HG03342 (cell line): Measurements from ENCODE around the gene BSG.
"Not testable (repeated sequence)": the region's sequence is repeated elsewhere in the genome, so short reads cannot be mapped to it uniquely, and the experiment has no call there.

ENCODE experiments used
- ATAC-seq: cut with Tn5 transposase; IDR thresholded peaks from one replicate; pipeline ENCODE4 v1.9.1; 2021; ENCODE audit warnings: mild to moderate bottlenecking, moderate library complexity; ENCODE audit not compliant: unreplicated experiment

BSG gene

GRCh38 chr19:602391-603301 lies 30.2 kb downstream of the BSG start:
- ATAC-seq = no peak

DNA sequence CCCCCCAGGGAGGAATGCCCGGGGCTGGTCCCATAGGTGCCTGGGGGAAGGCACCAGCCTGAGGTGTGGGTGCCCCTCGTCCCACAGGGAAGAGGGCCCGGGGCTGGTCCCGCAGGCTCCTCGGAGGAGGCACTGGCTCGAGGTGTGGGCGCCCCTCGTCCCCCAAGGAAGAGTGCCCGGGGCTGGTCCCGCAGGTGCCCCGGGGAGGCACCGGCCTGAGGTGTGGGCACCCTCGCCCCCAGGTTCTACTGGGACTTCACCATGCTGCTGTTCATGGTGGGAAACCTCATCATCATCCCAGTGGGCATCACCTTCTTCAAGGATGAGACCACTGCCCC lies 30.9 kb downstream of the BSG start:
- ATAC-seq = not testable (repeated sequence)

DNA sequence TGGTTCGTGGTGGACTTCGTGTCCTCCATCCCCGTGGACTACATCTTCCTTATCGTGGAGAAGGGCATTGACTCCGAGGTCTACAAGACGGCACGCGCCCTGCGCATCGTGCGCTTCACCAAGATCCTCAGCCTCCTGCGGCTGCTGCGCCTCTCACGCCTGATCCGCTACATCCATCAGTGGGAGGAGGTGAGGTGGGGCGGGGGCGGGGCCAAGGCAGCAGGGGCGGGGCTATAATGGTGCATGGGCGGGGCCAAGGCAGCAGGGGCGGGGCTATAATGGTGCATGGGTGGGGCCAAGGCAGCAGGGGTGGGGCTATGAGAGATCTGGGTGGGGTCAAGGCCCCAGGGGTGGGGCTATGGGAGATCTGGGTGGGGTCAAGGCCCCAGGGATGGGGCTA lies 31.4 kb downstream of the BSG start:
- ATAC-seq = not testable (repeated sequence)

DNA sequence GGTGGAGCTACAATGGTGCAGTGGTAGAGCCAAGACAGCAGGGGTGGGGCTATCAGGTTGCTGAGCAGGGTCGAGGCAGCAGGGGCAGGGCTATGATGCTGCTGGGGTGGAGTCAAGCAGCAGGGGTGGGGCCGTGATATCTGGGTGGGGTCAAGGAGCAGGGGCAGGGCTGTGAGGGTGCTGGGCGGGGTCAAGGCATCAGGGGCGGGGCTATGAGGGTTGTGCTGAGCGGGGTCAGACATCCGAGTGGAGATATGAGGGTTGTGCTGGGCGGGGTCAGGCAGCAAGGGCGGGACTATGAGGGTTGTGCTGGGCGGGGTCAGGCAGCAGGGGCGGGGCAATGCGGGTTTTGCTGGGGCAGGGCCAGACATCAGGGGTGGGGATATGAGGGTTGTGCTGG lies 32.0 kb downstream of the BSG start:
- no peak for ATAC-seq

- not testable (repeated sequence) for ATAC-seq
Observed at GRCh38 chr19:605061-605971, 32.9 kb downstream of the BSG start.

DNA sequence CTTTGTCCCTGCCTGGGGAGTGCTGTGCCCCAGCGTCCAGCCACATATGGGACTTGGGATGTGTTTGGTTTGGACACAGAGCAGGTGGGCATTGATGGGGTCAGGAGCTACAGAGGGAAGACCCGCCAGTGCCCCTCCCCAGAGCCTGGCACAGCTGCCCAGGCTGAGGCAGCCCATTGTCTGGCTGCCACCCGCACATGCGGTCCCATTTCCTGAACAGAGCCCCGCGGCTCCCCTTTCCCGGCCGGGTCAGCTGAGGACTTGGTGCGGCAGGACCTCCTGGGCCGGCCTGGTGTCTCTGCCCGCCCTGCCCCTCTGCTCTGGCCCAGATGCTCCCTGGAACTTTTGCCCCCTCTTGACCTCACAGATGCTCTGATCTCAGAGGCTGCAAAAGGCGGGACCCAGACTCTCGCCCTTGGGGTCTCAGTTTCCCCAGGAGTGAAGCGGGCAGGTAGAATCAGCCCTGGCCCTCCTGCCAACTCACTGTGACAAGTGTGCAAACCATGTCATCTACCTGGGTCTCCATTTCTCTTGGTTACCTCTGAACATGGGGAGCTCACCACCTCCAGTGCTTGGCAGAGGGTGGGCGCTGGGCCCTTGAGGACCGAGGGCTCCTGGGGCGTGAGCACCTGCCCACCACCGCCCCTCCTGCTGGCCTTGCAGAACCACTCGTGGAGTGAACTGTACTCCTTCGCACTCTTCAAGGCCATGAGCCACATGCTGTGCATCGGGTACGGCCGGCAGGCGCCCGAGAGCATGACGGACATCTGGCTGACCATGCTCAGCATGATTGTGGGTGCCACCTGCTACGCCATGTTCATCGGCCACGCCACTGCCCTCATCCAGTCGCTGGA lies 35.1 kb downstream of the BSG start:
- ATAC-seq = no peak

- ATAC-seq = no peak
Observed at GRCh38 chr19:608155-609003, 36.0 kb downstream of the BSG start.

- no peak for ATAC-seq
Observed at GRCh38 chr19:609004-609346, 36.6 kb downstream of the BSG start.

DNA sequence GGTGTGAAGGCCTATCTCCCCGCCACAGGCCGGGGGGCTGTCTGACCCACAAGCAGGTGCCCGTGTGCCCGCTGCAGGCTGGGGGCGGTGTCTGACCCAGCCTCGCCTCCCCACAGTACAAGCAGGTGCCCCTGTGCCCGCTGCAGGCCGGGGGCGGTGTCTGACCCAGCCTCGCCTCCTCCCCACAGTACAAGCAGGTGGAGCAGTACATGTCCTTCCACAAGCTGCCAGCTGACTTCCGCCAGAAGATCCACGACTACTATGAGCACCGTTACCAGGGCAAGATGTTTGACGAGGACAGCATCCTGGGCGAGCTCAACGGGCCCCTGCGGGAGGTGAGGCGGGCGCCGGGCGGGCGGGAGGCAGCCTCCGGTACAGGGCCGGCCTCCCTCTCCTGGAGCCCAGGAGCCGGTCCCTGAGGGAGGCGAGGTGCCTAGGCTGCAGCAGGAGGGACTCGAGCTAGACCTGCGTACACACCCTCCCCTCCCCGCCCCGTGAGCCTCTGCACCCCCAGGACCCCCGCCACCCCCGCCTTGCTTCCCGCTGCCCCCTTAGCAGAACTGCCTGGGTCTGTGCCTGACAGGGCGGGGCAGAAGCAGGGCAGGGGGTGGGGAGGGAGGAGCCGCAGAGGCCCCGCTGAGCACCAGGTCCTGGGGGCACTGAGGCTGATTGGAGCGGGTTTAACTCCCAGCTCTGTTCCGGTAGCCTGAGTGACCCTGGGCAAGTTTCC lies 37.8 kb downstream of the BSG start:
- no peak for ATAC-seq

- no peak for ATAC-seq
Observed at GRCh38 chr19:610801-611480, 38.5 kb downstream of the BSG start.

DNA sequence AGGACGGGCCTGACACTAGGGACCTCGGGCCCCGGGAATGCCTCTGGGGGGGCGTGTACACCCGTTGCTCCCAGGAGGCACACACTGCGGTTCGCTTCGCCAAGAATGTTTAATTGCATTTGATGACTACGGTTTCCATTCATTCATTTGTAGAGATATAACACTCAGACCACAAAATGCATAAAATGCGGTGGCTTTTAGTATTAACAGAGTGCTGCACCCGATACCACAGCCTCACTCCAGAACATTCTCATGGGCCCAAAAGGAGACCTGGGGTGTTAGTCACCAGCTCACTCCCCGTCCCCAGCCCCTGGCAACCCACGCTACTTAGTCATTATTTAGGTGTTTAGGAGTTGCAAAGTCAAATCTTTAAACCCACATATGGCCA lies 39.1 kb downstream of the BSG start:
- no peak for ATAC-seq

- ATAC-seq = no peak
Observed at GRCh38 chr19:612941-613340, 40.5 kb downstream of the BSG start.

GRCh38 chr19:613732-614567 lies 41.6 kb downstream of the BSG start:
- ATAC-seq = no peak

DNA sequence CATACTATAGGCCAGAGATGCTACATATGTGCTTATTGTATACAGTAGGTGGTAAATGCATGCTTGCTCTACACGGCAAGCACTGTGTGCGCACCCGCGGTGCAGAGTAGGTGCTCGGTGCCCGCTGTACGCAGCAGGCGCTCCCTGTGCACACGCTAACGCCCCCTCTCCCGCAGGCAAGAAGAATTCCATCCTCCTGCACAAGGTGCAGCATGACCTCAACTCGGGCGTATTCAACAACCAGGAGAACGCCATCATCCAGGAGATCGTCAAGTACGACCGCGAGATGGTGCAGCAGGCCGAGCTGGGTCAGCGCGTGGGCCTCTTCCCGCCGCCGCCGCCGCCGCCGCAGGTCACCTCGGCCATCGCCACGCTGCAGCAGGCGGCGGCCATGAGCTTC lies 43.2 kb downstream of the BSG start:
- no peak for ATAC-seq

DNA sequence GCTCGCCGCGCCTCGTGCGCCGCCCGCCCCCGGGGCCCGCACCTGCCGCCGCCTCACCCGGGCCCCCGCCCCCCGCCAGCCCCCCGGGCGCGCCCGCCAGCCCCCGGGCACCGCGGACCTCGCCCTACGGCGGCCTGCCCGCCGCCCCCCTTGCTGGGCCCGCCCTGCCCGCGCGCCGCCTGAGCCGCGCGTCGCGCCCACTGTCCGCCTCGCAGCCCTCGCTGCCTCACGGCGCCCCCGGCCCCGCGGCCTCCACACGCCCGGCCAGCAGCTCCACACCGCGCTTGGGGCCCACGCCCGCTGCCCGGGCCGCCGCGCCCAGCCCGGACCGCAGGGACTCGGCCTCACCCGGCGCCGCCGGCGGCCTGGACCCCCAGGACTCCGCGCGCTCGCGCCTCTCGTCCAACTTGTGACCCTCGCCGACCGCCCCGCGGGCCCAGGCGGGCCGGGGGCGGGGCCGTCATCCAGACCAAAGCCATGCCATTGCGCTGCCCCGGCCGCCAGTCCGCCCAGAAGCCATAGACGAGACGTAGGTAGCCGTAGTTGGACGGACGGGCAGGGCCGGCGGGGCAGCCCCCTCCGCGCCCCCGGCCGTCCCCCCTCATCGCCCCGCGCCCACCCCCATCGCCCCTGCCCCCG lies 43.8 kb downstream of the BSG start:
- ATAC-seq = no peak

DNA sequence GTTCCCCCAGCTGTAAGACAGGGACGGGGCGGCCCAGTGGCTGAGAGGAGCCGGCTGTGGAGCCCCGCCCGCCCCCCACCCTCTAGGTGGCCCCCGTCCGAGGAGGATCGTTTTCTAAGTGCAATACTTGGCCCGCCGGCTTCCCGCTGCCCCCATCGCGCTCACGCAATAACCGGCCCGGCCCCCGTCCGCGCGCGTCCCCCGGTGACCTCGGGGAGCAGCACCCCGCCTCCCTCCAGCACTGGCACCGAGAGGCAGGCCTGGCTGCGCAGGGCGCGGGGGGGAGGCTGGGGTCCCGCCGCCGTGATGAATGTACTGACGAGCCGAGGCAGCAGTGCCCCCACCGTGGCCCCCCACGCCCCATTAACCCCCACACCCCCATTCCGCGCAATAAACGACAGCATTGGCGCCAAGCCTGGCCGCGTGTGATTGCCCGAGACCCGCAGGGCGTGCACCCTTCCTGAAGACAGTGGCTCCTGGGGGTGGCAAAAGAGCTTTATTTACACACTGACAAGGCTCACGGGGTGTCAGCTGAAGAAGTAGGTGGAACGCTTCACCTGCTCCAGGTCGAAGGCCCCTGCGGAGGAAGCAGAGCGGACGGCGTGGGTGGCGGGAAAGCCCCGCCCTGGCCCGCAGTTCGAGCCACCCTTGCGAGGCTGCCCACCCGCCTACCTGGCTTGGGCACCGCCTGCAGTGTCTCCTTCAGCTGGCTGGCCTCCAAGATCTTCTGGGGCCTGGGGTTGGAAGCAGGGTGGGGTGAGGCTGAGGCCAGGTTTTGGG lies 44.5 kb downstream of the BSG start:
- ATAC-seq = no peak
